ENCODE data around the gene SMYD3.

SMYD3 gene

GRCh38 chr1:245827301-245827700 lies 679.8 kb downstream of the SMYD3 start:
- Histone ChIP-seq H4K20me1 (ENCODE audit: insufficient read depth, low read length) (no peaks in the 10 kb centered on the region), H3K79me2 (ENCODE audit: low read length) (no peaks in the 10 kb centered on the region), H3K4me3 (ENCODE audit: low read length) (no peak overlapping the region), H3K9ac (ENCODE audit: low read length) (no peak overlapping the region), H3K9me3 (replicated peaks; ENCODE audit: insufficient read depth, low read length) (no peaks in the 10 kb centered on the region), H3K27me3 (replicated peaks; ENCODE audit: insufficient read depth, low read length) (no peaks in the 10 kb centered on the region), H3F3A (ENCODE audit: insufficient read depth, low read length) (no peaks in the 10 kb centered on the region), H3K9me2 (replicated peaks; ENCODE audit: insufficient read depth, low read length) (no peaks in the 10 kb centered on the region), H3K4me2 (ENCODE audit: low read depth, low read length) (no peak overlapping the region), H3K27ac (ENCODE audit: low read length) (no peak overlapping the region), H2AFZ (ENCODE audit: low read length) (no peak overlapping the region), H3K4me1 (ENCODE audit: low read length) (no peaks in the 10 kb centered on the region), H3K36me3 (replicated peaks; ENCODE audit: insufficient read depth, low read length) (no peaks in the 10 kb centered on the region)
- TF ChIP-seq EZH2phosphoT487 (IDR thresholded peaks at IDR 0.05; ENCODE audit: low read length) (no peak), EZH2 (optimal IDR thresholded peaks at IDR 0.05; ENCODE audit: low read depth, low read length) (no peak), CTCF (IDR thresholded peaks at IDR 0.05; ENCODE audit: low read length) (no peak)
- no peak for DNase-seq

- DNase-seq = no peak
- Histone ChIP-seq H4K20me1 (ENCODE audit: insufficient read depth, low read length) (no peaks in the 10 kb centered on the region), H3F3A (ENCODE audit: insufficient read depth, low read length) (no peaks in the 10 kb centered on the region), H3K79me2 (ENCODE audit: low read length) (no peaks in the 10 kb centered on the region), H3K27ac (ENCODE audit: low read length) (no peak overlapping the region), H3K36me3 (replicated peaks; ENCODE audit: insufficient read depth, low read length) (no peaks in the 10 kb centered on the region), H3K9me2 (replicated peaks; ENCODE audit: insufficient read depth, low read length) (no peaks in the 10 kb centered on the region), H3K4me3 (ENCODE audit: low read length) (no peak overlapping the region), H2AFZ (ENCODE audit: low read length) (no peak overlapping the region), H3K4me1 (ENCODE audit: low read length) (no peaks in the 10 kb centered on the region), H3K4me2 (ENCODE audit: low read depth, low read length) (no peak overlapping the region), H3K27me3 (replicated peaks; ENCODE audit: insufficient read depth, low read length) (no peaks in the 10 kb centered on the region), H3K9ac (ENCODE audit: low read length) (no peak overlapping the region), H3K9me3 (replicated peaks; ENCODE audit: insufficient read depth, low read length) (no peaks in the 10 kb centered on the region)
- TF ChIP-seq EZH2phosphoT487 (IDR thresholded peaks at IDR 0.05; ENCODE audit: low read length) = no peak
- TF ChIP-seq EZH2 (optimal IDR thresholded peaks at IDR 0.05; ENCODE audit: low read depth, low read length) = no peak
- no peak for TF ChIP-seq CTCF (IDR thresholded peaks at IDR 0.05; ENCODE audit: low read length)
Measured at GRCh38 chr1:245825128-245825901, 681.8 kb downstream of the SMYD3 start.

GRCh38 chr1:245823408-245824147 lies 683.5 kb downstream of the SMYD3 start:
- DNase-seq = no peak
- Histone ChIP-seq H2AFZ (ENCODE audit: low read length) (no peak overlapping the region), H3K4me3 (ENCODE audit: low read length) (no peak overlapping the region), H4K20me1 (ENCODE audit: insufficient read depth, low read length) (no peaks in the 10 kb centered on the region), H3K4me1 (ENCODE audit: low read length) (no peaks in the 10 kb centered on the region), H3K9ac (ENCODE audit: low read length) (no peak overlapping the region), H3F3A (ENCODE audit: insufficient read depth, low read length) (no peaks in the 10 kb centered on the region), H3K27me3 (replicated peaks; ENCODE audit: insufficient read depth, low read length) (no peaks in the 10 kb centered on the region), H3K36me3 (replicated peaks; ENCODE audit: insufficient read depth, low read length) (no peaks in the 10 kb centered on the region), H3K9me3 (replicated peaks; ENCODE audit: insufficient read depth, low read length) (no peaks in the 10 kb centered on the region), H3K27ac (ENCODE audit: low read length) (no peak overlapping the region), H3K4me2 (ENCODE audit: low read depth, low read length) (no peak overlapping the region), H3K79me2 (ENCODE audit: low read length) (no peaks in the 10 kb centered on the region), H3K9me2 (replicated peaks; ENCODE audit: insufficient read depth, low read length) (no peaks in the 10 kb centered on the region)
- TF ChIP-seq EZH2 (optimal IDR thresholded peaks at IDR 0.05; ENCODE audit: low read depth, low read length) (no peak), CTCF (IDR thresholded peaks at IDR 0.05; ENCODE audit: low read length) (no peak), EZH2phosphoT487 (IDR thresholded peaks at IDR 0.05; ENCODE audit: low read length) (no peak)
